ENCODE data around the gene PHRF1. TPM values are rescaled to one million over a fixed set of nuclear protein-coding genes. Genes with fewer than 3 reads are reported as not detected.
"Not testable (repeated sequence)": the region's sequence is repeated elsewhere in the genome, so short reads cannot be mapped to it uniquely, and the experiment has no call there.

PHRF1 gene
- total RNA-seq, 1 experiment from 2014 or later, result 75.3 TPM

DNA sequence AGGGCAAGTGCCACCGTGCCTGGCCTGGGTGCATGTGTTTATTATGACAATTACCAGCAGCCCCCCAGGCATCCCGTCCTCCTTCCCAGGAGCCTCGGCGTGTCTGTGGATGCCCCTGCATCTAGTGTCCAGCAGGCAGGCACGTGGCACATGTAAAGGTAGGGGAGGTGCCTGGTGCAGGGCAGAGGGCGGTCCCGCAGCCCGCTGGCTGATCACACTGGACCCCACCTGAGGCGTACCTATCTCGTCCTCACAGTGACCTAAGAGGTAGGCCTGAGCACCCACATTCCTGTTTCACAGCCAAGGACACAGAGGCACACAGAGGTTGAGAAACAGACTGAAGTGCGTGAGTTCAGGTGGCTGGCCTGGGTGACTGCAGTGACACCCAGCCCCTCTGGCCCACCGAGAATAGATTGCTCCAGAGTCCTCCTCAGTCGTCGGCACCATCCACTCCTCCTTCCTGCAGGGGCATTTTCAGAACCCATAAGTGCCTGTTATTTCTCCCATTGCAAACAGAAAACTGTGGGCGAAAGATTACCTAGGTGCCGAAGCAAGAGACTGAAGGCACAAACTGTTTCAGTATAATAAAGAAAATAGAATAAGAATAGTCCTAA lies 3.0 kb upstream of the PHRF1 start:
- no peak for DNase-seq (ENCODE audit: low spot score)

DNA sequence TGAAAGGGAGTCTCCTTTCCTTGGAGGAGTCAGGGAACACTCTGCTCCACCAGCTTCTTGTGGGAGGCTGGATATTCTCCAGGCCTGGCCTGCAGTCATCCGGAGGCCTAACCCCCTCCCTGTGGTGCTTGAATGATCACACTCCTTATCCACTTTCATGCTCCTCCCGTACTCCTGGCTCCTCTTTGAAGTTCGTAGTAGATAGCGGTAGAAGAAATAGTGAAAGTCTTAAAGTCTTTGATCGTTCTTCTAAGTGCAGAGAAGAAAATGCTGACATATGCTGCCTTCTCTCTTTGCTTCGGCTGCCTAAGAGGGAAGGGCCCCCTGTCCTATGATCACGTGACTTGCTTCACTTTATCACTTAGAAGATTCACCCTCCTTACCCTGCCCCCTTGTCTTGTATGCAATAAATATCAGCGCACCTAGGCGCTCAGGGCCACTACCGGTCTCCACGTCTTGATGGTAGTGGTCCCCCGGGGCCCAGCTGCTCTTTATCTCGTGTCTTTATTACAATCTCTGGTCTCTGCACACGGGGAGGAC lies 2.2 kb upstream of the PHRF1 start:
- not testable (repeated sequence) for DNase-seq (ENCODE audit: low spot score)

DNA sequence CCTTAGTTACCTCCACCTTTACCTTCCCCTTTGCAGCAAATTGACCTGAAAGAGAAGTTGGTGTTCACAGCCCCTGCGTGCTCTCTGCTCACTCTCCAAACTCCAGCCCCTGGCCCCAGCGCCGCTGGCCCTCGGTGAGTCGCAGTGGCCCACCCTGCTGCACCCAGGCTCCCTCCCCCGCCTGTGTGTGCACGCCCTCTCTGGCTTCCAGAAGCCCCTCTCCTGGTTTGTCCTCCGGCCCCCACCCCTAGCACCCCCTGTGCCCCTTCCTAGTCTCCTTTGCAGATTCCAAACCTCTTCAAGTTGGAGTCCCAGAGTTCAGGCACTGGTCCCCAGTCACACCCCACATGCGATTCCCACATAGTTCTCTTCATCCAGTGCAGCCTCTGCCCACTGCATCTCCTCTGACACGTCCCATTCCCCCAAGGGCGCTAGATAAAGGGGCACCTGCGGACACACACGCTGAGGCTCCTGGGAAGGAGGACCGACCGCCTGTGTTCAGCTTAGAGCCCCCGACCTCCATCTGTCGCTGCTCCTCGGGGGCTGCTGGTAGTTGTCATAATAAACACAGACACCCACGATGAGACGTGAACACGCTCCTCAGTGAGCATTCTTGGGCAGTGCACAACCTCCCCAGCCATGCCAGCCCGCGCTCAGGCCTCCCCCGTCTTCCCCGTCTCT lies 1.5 kb upstream of the PHRF1 start:
- DNase-seq (ENCODE audit: low spot score), result peak; percentile 37

DNA sequence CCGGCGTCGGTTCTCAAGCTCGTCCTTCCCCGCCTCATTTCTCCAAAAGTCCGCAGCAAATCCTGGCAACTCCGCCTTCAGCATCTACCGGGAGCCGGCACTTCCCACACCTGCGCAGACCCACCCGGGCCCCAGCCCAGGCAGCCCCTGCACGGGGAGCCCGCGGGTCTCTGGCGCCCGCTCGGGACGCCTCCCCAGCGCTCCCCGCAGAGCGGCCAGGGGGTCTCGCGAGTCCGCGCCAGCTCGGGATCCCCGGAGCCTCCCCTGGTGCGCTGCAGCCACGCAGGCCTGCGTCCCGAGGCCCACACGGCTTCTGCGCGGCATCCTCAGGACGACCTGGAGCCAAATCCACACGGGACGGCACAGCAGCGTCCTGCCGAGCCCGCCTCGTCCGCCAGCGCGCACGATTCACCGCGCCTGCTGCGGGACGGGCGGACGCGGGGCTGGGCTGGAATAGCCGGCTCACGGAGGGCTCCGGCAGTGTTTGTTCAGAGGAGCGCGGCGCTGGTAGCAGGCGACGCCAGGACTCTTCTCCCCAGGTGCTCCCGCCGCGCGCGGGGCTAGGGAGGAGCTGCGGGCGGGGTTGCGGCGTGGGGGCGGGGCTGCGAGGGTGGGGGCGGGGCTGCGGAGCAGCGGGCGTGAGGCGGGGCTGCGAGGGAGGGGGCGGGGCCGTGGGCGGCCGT lies 816 bp upstream of the PHRF1 start:
- DNase-seq (ENCODE audit: low spot score), result peak; percentile 79

DNA sequence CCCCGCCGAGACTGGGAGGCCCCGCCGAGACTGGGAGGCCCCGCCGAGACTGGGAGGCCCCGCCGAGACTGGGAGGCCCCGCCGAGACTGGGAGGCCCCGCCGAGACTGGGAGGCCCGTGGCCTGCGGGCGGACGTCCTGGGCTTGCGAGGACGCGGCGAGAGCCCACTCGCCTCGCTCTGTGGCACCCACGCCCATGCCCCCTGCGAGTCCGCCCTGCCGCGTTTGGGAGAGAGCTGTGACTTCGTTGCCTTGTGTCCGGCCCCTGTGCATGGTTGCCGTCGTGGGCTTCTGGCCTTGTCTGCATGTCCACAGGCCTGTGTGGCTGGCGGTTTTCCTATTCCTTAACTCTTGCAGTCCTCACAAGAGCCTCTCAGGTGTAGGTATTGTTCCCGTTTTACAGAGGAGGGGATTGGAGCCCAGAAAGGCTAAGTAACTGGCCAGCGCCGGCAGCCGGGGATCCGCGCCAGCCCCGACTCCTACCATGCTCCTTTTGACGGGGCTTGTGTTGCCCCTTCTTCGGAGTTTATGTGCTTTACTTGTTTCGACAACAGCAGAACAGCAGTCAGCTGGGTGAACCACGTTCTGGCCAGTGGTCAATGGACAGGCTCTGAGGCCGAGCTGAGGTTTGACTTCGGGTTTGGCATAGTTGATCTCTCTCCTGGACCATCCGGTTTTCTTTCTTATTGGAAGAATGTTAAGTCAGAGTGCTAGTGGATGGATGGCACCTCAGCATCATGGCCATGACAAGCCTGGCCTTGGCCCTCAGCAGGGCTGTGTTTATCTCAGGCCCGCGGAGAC lies 741 bp downstream of the PHRF1 start:
- DNase-seq (ENCODE audit: low spot score), result no peak

DNA sequence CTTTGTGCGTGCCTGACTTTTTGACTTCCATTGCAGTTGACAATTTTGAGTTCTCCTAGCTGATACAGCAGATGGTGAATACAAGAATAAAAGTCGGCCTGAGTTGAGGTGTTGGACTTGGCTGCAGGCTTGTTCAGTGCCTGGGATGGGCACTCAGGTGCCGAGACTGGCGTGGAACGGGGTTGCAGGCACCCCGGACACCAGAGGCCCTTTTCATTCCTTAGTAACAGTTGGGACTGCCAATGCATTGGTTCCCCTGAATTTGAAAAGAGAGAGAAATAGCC lies 1.3 kb downstream of the PHRF1 start:
- DNase-seq (ENCODE audit: low spot score), result no peak

DNA sequence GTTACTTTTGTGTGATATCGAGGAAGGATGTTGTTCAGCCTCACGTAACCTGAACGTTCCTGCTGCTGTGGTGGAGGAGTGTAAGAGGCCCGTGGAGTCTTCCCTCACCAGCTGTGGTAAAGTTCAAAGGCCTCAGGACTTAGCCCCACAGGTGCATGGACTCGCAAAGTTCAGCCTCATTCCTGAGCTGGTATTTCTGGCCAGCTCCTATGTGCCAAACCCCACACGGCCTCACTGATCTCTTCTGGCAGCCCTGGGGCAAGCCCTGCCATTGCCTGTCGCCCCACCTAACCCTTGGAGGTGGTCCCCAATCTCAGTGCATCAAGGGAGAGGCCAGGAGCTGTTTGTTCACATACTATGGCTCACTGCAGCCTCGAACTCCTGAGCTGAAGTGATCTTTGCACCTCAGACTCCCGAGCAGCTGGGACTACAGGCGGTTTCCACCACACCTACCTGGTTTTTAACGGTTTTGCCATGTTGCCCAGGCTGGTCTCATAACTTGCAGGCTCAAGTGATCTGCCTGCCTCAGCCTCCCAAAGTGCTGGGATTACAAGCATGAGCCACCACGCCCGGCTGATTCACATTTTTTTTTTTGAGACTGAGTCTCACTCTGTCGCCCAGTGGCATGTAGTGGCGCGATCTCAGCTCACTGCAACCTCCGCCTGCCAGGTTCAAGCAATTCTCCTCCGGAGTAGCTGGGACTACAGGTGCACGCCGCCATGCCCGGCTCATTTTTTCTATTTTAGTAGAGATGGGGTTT lies 2.2 kb downstream of the PHRF1 start:
- no peak for DNase-seq (ENCODE audit: low spot score)

DNA sequence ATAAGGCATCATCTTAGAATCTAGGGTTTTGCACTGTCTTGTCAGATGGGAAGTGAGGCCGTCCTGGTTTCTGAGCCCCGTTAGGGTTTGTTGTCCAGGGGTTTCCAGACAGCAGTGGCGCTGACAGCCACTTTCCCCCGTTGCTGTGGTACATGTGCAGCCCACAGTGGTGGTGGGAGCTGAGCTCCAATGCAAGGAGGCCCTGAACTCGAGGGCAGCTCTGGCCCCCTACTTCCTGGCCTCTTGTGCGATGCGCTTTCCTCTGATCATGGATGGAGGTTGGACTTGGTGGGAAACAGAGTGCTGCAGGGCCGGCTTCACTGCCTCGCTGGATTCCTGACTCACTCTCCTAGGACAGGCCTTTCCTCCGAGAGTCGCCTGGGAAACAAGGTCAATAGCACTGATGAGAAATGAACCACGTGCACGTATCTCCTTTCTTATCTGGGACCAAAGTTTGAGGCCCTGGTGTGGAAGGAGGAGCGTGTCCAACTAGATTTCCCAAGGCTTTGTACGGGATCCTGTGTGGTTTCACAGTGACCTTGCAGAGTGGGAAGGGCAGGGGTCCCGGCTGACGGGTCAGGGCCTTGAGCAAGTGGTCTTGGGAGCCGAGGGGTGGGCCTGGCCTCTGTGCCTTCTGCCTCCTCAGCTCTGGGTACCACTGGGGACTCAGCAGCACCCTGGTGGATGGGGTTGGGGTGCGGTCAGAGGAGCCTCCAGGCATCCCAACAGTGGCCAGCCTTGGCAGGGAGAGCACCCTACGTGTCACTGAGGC lies 3.7 kb downstream of the PHRF1 start:
- DNase-seq (ENCODE audit: low spot score), result no peak

DNA sequence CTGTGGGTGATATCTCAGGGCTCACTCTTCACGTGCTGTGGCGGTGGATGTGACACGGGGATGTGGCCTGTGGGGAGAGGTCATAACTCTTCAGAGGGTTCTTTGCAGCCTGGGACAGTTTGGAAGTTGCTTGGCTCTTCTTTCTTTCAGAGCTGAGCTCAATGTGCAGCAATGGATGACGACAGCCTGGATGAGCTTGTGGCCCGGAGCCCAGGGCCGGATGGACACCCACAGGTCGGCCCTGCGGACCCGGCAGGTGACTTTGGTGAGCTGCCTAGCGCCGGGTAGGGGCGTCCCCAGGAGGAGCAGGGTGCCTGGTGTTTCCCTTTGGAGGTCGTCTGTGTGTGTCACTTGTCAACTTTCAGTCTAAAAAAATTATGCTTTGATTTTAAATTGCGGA lies 5.1 kb downstream of the PHRF1 start:
- no peak for DNase-seq (ENCODE audit: low spot score)

DNA sequence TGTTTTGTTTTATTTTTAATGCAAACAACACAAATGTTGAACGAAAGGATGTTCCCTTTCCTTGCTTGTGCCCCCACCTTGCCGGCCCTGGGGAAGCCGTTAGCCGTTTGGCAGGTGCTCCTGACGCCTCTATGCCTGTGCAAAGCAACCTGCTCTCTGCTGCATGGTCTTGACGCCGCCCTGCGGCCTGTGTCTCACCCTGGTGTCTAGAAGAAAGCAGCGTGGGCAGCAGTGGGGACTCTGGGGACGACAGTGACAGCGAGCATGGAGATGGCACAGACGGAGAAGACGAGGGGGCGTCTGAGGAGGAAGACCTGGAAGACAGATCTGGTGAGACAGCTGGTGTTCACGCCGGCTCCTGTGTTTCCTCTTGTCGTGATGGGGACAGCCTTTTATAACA lies 5.5 kb downstream of the PHRF1 start:
- no peak for DNase-seq (ENCODE audit: low spot score)

DNA sequence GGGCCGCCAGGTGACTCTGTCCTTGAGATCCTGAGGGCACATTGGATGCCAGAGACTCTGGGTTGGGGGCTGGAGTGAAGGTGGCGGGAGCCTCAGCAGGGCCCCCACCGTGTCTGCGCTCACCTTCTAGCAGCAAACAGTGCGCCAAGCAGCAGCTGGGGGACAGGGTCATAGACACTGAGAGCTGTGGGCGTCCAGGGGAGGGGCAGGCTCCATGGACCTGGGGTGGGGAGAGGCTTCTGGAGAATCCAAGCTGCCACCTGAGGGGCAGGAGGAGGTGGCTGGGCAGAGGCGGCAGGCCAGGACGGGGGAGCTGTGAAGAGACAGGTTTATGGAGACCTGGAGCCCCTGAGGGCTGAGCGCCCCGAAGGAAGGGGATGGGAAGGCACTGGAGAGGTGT lies 8.0 kb downstream of the PHRF1 start:
- DNase-seq (ENCODE audit: low spot score), result no peak

DNA sequence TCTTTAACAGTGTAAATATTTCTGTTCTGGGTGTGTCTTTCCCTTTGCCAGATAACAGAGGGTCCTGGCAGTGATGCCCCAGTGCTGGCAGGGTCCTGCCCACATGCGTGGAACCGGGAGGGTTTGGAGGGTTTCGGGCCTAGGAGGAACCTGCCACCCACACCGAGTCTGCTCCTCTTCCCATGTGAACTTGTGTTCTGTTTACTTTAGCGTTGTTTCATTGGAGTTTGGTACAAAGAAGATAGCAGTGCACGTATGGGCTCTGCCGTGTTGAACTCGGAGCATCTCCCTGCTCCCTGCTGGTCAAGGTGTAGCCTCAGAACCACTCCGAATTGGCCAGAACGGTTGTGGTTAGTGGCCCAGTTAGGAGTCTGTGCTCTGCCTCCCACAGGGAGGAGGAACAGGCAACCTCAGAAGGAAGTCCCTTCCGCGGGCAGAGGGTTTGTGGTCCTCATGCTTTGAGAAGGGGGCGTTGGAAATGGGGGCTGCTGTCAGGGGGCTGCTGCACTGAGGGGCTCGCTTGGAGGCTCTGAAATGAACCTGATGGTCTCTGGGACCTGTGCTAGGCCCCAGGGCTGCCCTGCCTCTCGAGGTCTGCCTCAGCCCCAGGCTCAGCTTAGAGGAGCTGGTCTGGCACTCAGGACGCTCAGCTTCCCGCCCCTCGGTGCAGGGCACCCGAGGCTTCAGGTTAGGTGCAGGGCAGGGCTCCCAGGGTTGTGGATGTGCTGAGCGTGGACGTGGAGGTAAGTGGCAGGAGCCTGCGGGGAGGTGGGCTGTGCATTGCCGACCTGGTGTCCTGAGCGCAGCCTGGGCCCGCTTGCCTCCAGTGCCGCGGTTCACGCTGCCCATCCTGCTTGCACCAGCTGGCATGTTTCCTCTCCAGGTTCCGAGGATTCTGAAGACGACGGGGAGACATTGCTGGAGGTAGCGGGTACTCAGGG lies 10.4 kb downstream of the PHRF1 start:
- DNase-seq (ENCODE audit: low spot score), result no peak

DNA sequence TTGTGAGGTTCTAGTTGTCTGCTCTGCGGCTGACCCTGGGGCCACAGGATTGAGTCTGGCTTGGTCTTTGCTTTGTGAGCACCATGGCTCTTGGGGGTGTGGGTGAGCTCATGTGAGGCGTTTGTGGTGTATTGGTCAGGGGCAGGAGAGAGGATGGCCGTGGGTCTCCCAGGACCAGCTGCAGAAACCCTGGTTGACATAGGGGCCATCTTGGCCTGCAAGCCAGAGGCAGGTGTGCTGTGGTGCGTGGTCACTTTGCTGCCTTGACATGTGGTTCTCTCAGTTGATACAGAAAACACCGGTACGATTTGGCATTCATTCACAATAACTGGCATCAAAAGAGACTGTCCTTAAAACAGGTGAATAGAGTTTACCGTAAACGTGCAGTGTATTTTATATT lies 11.3 kb downstream of the PHRF1 start:
- DNase-seq (ENCODE audit: low spot score), result no peak

DNA sequence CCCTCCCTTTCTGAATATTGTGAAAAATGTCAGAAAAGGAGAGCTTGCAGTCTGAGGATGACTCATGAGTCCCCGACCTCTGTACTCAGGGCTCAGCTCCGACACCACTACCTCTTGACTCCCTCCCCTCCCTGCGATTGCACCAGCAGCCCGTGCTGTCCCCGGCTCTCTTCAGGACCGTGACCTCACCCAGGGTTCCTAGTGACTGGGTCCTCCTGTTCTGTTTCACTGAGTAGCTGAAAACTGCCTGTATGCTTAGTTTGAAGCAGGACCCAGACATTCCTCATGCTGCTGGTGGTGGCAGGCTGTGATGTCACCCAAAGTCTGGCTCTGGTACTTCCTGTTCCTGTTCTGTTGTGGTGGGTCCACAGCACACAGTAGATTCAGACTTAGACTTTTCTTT lies 11.7 kb downstream of the PHRF1 start:
- DNase-seq (ENCODE audit: low spot score), result peak; percentile 49

DNA sequence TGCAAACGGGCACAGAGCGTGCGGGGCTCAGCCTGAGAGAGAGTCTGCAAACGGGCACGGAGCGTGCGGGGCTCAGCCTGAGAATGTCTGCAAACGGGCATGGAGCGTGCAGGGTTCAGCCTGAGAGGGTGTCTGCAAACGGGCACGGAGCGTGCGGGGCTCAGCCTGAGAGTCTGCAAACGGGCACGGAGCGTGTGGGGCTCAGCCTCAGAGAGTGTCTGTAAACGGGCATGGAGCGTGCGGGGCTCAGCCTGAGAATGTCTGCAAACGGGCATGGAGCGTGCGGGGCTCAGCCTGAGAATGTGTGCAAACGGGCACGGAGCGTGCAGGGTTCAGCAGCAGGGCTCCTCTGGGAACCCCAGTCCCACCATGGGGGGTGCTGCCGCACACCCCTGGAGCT lies 13.5 kb downstream of the PHRF1 start:
- no peak for DNase-seq (ENCODE audit: low spot score)

DNA sequence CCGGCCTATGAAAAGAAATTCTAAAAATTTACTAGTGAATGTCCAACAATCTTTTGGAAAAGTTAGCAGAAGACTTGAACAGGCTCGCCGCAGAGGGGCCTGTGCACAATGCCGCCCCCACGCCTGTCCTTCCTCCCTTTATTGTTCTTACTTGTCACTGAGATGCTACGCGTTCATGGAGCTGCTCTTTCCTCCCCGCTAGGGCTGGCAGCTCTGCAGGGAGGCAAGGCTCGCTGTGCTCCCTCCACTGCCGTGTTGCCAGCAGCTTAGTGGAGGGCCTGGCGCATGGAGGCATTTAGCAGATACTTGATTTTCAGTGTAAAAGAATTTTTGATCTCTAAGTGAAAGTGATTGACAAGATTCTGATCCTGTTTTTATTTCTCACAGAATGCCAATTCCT lies 14.7 kb downstream of the PHRF1 start:
- no peak for DNase-seq (ENCODE audit: low spot score)

DNA sequence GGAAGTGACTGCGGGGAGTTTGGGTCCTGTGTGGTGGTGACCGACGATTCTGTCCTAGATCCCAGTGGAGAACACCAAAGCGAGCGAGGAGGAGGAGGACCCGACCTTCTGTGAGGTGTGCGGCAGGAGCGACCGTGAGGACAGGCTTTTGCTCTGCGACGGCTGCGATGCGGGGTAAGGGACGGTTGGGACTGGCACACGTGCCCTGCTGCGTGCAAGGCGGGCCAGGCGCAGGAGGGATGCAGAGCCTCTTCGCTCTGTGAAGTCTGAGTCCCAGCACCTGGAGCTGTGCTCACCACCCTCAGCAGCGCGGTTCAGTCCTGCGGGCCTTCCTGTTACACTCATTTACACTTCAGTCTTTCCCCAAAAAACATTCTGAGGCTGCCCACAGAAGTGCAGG lies 16.2 kb downstream of the PHRF1 start:
- no peak for DNase-seq (ENCODE audit: low spot score)

DNA sequence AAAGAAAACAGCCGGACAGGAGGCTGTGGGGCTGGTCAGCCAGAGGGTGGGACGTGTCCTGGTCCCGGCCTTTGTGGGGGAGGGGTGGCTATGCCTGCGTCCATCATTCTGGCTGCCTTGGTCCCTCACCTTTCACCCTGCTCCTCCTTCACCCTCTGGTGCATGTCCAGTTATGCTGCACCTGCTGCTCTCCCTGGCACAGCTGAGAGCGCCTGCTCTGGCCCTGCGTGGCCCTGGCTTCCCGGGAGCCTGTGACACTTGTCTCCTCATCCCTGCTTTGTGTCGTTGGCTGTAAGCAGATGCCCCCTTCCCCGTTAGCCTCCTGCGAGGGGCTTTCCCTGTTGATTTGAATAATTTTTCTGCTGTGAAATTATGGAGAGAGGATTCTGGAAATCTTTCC lies 16.6 kb downstream of the PHRF1 start:
- DNase-seq (ENCODE audit: low spot score), result no peak

DNA sequence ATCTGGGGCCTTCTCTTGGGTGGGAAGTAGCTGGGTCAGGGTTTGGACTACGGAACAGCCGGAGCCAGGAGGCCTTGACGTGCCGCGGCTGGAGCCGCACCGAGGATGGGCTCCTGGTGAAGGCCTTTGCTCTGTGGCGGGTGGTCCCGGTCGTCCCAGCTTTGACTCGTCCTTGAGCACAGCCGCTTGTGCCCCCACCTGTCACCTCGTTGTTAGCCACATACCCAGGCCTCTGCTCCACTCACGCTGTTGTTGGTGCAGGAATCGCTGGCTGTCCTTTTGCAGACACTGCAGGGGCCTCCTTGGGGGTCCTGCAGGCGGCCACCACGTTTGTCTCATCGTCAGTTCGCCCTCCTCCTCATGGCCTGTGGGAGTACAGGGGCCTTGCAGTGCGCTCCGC lies 17.1 kb downstream of the PHRF1 start:
- DNase-seq (ENCODE audit: low spot score), result no peak

DNA sequence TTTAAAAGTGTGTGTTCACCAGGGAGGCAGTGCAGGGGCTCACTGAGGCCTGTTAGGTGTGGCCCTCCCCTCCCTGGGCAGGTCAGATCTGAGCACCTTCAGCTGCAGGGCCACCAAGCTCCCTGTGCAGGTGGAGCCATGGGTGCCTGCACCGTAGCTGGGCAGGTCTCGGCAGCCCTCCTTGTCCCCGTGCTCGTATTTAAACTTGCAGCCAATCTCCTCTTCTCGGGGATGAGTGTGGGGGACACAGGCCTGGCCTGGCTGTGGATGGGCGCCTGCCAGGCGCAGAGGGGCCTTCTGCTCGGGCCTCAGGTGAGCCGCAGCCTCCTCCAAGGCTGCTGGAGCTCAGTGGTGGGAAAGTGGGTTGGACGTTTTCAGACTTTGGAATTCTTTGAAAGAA lies 19.1 kb downstream of the PHRF1 start:
- DNase-seq (ENCODE audit: low spot score), result no peak
